GM12878 (cell line): ENCODE data around the gene RAB25. TPM values are rescaled to one million over a fixed set of nuclear protein-coding genes. Genes with fewer than 3 reads are reported as not detected.

Experiments
- ATAC-seq: fragments of 200-7000 bp; cut with Tn5 transposase; 3 replicates; pipeline ENCODE4 v1.9.1; 2020; ENCODE audit warnings: mild to moderate bottlenecking, moderate library complexity
- BruUV-seq: library from RNA; stranded (reverse); fragments of 400-500 nt; replicated peaks from 2 replicates; lab custom pipeline; 2021; lab: Mats Ljungman, UMichigan
- CTCF ChIA-PET: fragments of 300-600 bp; sonication (Branson Sonifier 250); formaldehyde crosslinking; extraction: SDS; loops from one replicate; lab custom pipeline; 2021; ENCODE audit warnings: inconsistent platforms; lab: Yijun Ruan, JAX
- POLR2A ChIA-PET: fragments of 350-600 bp; formaldehyde crosslinking; extraction: SDS; loops from one replicate; lab custom pipeline; 2021; ENCODE audit warnings: inconsistent platforms; lab: Charles Lee
- RAD21 ChIA-PET: fragments of 300-600 bp; sonication (Branson Sonifier 250); formaldehyde crosslinking; loops from one replicate; lab custom pipeline; 2023; ENCODE audit warnings: antibody characterized with exemption; ENCODE audit not compliant: unreplicated experiment; lab: Charles Lee
- SMC1A ChIA-PET: fragments of 300-600 bp; sonication (Branson Sonifier 250); formaldehyde crosslinking; loops from one replicate; lab custom pipeline; 2023; ENCODE audit not compliant: unreplicated experiment, uncharacterized antibody; lab: Charles Lee
- DNase-seq: peaks from one replicate; pipeline ENCODE4 v3.0.0-alpha.2; 2011; ENCODE audit warnings: low read depth, low spot score
- FAIRE-seq: peaks from 3 replicates; lab custom pipeline; 2011; peaks lifted over from hg19 to GRCh38; lab: Jason Lieb, UNC
- H2AFZ ChIP-seq: 2 replicates; pipeline ENCODE4 v1.6.0; 2011; ENCODE audit warnings: low read depth, low read length, control low read depth; ENCODE audit not compliant: control insufficient read depth
- H3K27ac ChIP-seq: 2 replicates; pipeline ENCODE4 v1.5.1; 2011; ENCODE audit warnings: control low read depth; ENCODE audit not compliant: control insufficient read depth, insufficient read depth
- H3K27me3 ChIP-seq, 2 experiments: replicated peaks in 1 of 2; 2 replicates each; pipeline versions ENCODE4 v1.6.0 to v1.6.1; 2011; ENCODE audit warnings: low read length in 1 of 2; ENCODE audit not compliant: control insufficient read depth in 2 of 2, insufficient read depth in 2 of 2
- H3K36me3 ChIP-seq, 2 experiments: 2 replicates each; pipeline ENCODE4 v1.5.1; 2011; ENCODE audit warnings: low read length in 1 of 2; ENCODE audit not compliant: control insufficient read depth in 2 of 2, insufficient read depth in 2 of 2
- H3K4me1 ChIP-seq: 2 replicates; pipeline ENCODE4 v1.6.1; 2011; ENCODE audit warnings: mild to moderate bottlenecking, low read length, moderate library complexity, mixed read lengths; ENCODE audit not compliant: control insufficient read depth, insufficient read depth
- H3K4me2 ChIP-seq: 2 replicates; pipeline ENCODE4 v1.6.0; 2011; ENCODE audit warnings: control low read depth; ENCODE audit not compliant: control insufficient read depth, insufficient read depth
- H3K4me3 ChIP-seq: fragments of 200-600 bp; sonication (generic); 2 replicates; pipeline ENCODE4 v1.5.1; 2016
- H3K79me2 ChIP-seq: 2 replicates; pipeline ENCODE4 v1.6.0; 2011; ENCODE audit warnings: low read length; ENCODE audit not compliant: control insufficient read depth, insufficient read depth
- H3K9ac ChIP-seq: 2 replicates; pipeline ENCODE4 v1.8.0; 2011; ENCODE audit warnings: low read length, control low read depth, mixed read lengths; ENCODE audit not compliant: control insufficient read depth, insufficient read depth
- H3K9me3 ChIP-seq: replicated peaks from 3 replicates; pipeline ENCODE4 v1.5.1; 2011; ENCODE audit warnings: mild to moderate bottlenecking, low read length; ENCODE audit not compliant: control insufficient read depth, insufficient read depth
- H4K20me1 ChIP-seq: 2 replicates; pipeline ENCODE4 v1.6.0; 2011; ENCODE audit not compliant: control insufficient read depth, insufficient read depth
- IKZF1 ChIP-seq: fragments of 450-650 bp; conservative IDR thresholded peaks from 2 replicates; pipeline ENCODE4 v1.6.1; 2017; ENCODE audit warnings: antibody characterized with exemption, mild to moderate bottlenecking
- NFYA ChIP-seq: IDR thresholded peaks from 2 replicates; pipeline ENCODE4 v1.6.1; 2011; ENCODE audit warnings: low read depth, mild to moderate bottlenecking, low read length, improper control_type of control experiment, borderline replicate concordance
- POLR2A ChIP-seq: IDR thresholded peaks from 2 replicates; pipeline ENCODE4 v1.6.1; 2011; ENCODE audit warnings: low read depth, mild to moderate bottlenecking, low read length
- RELA ChIP-seq: fragments of 450-650 bp; IDR thresholded peaks from 2 replicates; pipeline ENCODE4 v1.8.0; 2014; ENCODE audit warnings: borderline replicate concordance; ENCODE audit not compliant: partially characterized antibody
- WGBS: methylation state at CpG from one replicate; pipeline ENCODE4 v1.1.6; 2016; ENCODE audit warnings: low lambda C conversion rate; ENCODE audit not compliant: insufficient replicate concordance, insufficient coverage; ENCODE audit errors: missing lambda C conversion rate; 5-methylcytosine and 5-hydroxymethylcytosine counted together
- in situ Hi-C: fragments of 300-500 bp; cut with MboI; formaldehyde crosslinking; loops from 9 replicates; pipeline ENCODE4 v1.14.3; 2018; ENCODE audit warnings: mixed read lengths
- intact Hi-C: fragments of 100-400 bp; cut with micrococcal nuclease; formaldehyde crosslinking; loops from one replicate; pipeline ENCODE4 v1.14.2; 2022; ENCODE audit not compliant: unreplicated experiment
- polyA plus RNA-seq, 11 experiments: library from polyadenylated mRNA; depleted of rRNA in 4 of 11; unstranded in 6 of 11; stranded (reverse) in 5 of 11; fragments of >200 nt; fragmentation: Nextera tagmentation in 4 of 11; fragmentation: Illumina TruSeq in 1 of 11; extraction: Ambion mirVana in 4 of 11; extraction: Trizol in 1 of 11; gene quantifications; 1 replicate in 1 of 11; 2 replicates in 10 of 11; pipeline versions ENCODE4 v1.2.1 to v1.2.3, GENCODE V29; 2011 to 2016; ENCODE audit warnings: inconsistent platforms in 2 of 11, missing spikeins in 2 of 11, low read depth in 1 of 11
- total RNA-seq, 4 experiments: library from RNA; depleted of rRNA in 3 of 4; stranded (reverse); fragments of >200 nt in 3 of 4; fragmentation: Illumina TruSeq in 1 of 4; extraction: Trizol in 1 of 4; gene quantifications; 2 replicates each; pipeline versions ENCODE4 v1.2.1 to v1.2.3, GENCODE V29; 2013 to 2021
- TF ChIP-seq, protein P1 (sequence below): IDR thresholded peaks from 2 replicates; pipeline ENCODE4 v1.6.1; 2012; ENCODE audit warnings: mild to moderate bottlenecking, low read depth, low read length
- TF ChIP-seq, protein P2 (sequence below): fragments of 450-650 bp; IDR thresholded peaks from 2 replicates; pipeline ENCODE4 v1.6.1; 2014; ENCODE audit warnings: mild to moderate bottlenecking
- TF ChIP-seq, protein P3 (sequence below): IDR thresholded peaks from 2 replicates; pipeline ENCODE4 v1.6.1; 2012; ENCODE audit warnings: low read depth, low read length, improper control_type of control experiment
- TF ChIP-seq, protein P4 (sequence below): fragments of 450-650 bp; IDR thresholded peaks from 2 replicates; pipeline ENCODE4 v1.6.1; 2016; ENCODE audit warnings: mild to moderate bottlenecking
- TF ChIP-seq, protein P5 (sequence below): fragments of 450-650 bp; IDR thresholded peaks from 2 replicates; pipeline ENCODE4 v1.6.1; 2016; ENCODE audit warnings: mild to moderate bottlenecking

The RAB25 gene
- total and polyA plus RNA-seq, 10 of the 15 experiments (the other 5 are each of a cell fraction or from before 2014, with no cell fraction given), result 0.16 to 0.36 (median 0.22) TPM; not detected in 7

DNA sequence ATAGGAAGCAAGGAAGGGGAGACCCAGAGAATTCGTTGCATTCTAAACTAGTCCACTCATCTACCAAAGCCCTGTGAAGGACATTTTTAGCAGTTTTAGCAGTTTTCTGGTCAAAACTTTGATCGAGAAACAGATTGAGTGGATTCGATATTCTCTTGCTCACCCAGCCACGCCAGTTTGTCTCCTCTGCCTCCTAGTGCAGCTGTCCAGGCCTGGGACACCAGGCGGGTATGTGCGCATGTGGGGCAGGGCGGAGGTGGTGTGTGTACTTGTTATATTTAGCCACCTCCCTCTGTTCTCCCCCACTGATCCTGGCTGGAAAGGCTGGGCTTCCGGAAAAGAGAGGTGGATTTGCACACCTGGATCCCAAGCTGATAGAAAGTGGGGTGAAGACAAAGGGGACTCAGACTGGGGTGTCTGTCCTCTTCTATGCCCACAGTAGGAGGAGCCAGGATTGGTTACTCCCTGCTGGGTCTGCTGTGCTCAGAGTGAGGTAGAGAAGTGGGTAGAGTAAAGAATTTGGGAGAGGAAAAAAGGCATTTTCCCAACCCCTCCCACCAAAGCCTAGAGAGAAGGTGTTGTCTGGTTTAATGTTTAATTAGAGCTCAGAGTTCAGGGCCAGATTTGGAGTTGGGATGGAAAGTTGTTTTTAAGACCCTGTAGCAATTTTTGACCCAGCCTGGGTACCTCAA, 57.4 kb downstream of the RAB25 start:
- Histone ChIP-seq H3K79me2 (peaks cover 77% of the 10 kb centered on the region), H3K4me1 (peaks cover 36% of the 10 kb centered on the region), H4K20me1 (no peaks in the 10 kb centered on the region), H3K36me3 (no peaks in the 10 kb centered on the region; a peak in 1 of 4 replicates), H3K27ac (peak overlapping the region; percentile 24), H3K9me3 (no peaks in the 10 kb centered on the region), H2AFZ (no peak overlapping the region), H3K27me3 (no peaks in the 10 kb centered on the region), H3K4me3 (peak overlapping the region; percentile 49; the same call in 1 of the 2 replicates), H3K4me2 (peak overlapping the region; percentile 57)
- ATAC-seq, result no peak
- SMC1A ChIA-PET, result interaction anchor here (1.3 to 23.6 kb wide), 3 partner anchors 11 to 165 kb away, joined by 3 to 874 read pairs (median 92); no protein-coding TSS in a partner anchor
- FAIRE-seq, result no peak
- RAD21 ChIA-PET, result interaction anchor here (1.1 to 22.2 kb wide), 4 partner anchors 10 to 36 kb away, joined by 3 to 695 read pairs (median 54); no protein-coding TSS in a partner anchor
- 79% methylated on average over 8 of the region's 8 CpGs for WGBS
- POLR2A ChIA-PET, result interaction anchor here (0.8 to 12.7 kb wide), 7 partner anchors 10 to 245 kb away, joined by 3 to 128 read pairs (median 3); partner anchors contain the start of gene ARHGEF2
- in situ Hi-C loops, result no loop called here
- TSS peak; percentile 29 for BruUV-seq
- intact Hi-C loops, result no loop called here
- DNase-seq, result no peak
- TF ChIP-seq, protein P1, sequence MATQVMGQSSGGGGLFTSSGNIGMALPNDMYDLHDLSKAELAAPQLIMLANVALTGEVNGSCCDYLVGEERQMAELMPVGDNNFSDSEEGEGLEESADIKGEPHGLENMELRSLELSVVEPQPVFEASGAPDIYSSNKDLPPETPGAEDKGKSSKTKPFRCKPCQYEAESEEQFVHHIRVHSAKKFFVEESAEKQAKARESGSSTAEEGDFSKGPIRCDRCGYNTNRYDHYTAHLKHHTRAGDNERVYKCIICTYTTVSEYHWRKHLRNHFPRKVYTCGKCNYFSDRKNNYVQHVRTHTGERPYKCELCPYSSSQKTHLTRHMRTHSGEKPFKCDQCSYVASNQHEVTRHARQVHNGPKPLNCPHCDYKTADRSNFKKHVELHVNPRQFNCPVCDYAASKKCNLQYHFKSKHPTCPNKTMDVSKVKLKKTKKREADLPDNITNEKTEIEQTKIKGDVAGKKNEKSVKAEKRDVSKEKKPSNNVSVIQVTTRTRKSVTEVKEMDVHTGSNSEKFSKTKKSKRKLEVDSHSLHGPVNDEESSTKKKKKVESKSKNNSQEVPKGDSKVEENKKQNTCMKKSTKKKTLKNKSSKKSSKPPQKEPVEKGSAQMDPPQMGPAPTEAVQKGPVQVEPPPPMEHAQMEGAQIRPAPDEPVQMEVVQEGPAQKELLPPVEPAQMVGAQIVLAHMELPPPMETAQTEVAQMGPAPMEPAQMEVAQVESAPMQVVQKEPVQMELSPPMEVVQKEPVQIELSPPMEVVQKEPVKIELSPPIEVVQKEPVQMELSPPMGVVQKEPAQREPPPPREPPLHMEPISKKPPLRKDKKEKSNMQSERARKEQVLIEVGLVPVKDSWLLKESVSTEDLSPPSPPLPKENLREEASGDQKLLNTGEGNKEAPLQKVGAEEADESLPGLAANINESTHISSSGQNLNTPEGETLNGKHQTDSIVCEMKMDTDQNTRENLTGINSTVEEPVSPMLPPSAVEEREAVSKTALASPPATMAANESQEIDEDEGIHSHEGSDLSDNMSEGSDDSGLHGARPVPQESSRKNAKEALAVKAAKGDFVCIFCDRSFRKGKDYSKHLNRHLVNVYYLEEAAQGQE, result no peak
- no peak for TF ChIP-seq NFYA
- TF ChIP-seq, protein P2, sequence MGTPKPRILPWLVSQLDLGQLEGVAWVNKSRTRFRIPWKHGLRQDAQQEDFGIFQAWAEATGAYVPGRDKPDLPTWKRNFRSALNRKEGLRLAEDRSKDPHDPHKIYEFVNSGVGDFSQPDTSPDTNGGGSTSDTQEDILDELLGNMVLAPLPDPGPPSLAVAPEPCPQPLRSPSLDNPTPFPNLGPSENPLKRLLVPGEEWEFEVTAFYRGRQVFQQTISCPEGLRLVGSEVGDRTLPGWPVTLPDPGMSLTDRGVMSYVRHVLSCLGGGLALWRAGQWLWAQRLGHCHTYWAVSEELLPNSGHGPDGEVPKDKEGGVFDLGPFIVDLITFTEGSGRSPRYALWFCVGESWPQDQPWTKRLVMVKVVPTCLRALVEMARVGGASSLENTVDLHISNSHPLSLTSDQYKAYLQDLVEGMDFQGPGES, result no peak
- no peak for TF ChIP-seq RELA
- TF ChIP-seq, protein P3, sequence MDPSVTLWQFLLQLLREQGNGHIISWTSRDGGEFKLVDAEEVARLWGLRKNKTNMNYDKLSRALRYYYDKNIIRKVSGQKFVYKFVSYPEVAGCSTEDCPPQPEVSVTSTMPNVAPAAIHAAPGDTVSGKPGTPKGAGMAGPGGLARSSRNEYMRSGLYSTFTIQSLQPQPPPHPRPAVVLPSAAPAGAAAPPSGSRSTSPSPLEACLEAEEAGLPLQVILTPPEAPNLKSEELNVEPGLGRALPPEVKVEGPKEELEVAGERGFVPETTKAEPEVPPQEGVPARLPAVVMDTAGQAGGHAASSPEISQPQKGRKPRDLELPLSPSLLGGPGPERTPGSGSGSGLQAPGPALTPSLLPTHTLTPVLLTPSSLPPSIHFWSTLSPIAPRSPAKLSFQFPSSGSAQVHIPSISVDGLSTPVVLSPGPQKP, result no peak
- TF ChIP-seq POLR2A, result no peak
- TF ChIP-seq, protein P4, sequence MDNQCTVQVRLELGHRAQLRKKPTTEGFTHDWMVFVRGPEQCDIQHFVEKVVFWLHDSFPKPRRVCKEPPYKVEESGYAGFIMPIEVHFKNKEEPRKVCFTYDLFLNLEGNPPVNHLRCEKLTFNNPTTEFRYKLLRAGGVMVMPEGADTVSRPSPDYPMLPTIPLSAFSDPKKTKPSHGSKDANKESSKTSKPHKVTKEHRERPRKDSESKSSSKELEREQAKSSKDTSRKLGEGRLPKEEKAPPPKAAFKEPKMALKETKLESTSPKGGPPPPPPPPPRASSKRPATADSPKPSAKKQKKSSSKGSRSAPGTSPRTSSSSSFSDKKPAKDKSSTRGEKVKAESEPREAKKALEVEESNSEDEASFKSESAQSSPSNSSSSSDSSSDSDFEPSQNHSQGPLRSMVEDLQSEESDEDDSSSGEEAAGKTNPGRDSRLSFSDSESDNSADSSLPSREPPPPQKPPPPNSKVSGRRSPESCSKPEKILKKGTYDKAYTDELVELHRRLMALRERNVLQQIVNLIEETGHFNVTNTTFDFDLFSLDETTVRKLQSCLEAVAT, result peak; percentile 56; the same call in 1 of the 2 replicates
- TF ChIP-seq, protein P5, sequence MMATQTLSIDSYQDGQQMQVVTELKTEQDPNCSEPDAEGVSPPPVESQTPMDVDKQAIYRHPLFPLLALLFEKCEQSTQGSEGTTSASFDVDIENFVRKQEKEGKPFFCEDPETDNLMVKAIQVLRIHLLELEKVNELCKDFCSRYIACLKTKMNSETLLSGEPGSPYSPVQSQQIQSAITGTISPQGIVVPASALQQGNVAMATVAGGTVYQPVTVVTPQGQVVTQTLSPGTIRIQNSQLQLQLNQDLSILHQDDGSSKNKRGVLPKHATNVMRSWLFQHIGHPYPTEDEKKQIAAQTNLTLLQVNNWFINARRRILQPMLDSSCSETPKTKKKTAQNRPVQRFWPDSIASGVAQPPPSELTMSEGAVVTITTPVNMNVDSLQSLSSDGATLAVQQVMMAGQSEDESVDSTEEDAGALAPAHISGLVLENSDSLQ, result no peak
- TF ChIP-seq IKZF1, result 0 out of 2 replicates have a peak, but pooled peaks have one; percentile 30
- TF ChIP-seq, all 136 proteins: peak for 2
- CTCF ChIA-PET, result interaction anchor here (5.0 to 25.7 kb wide), 2 partner anchors 11 to 21 kb away, joined by 43 to 1294 read pairs; no protein-coding TSS in a partner anchor
- peak overlapping the region; percentile 47 for H3K9ac ChIP-seq
